ENCODE results near the gene P2RX6.
"Not testable (repeated sequence)": the region's sequence is repeated elsewhere in the genome, so short reads cannot be mapped to it uniquely, and the experiment has no call there.

The P2RX6 gene

DNA sequence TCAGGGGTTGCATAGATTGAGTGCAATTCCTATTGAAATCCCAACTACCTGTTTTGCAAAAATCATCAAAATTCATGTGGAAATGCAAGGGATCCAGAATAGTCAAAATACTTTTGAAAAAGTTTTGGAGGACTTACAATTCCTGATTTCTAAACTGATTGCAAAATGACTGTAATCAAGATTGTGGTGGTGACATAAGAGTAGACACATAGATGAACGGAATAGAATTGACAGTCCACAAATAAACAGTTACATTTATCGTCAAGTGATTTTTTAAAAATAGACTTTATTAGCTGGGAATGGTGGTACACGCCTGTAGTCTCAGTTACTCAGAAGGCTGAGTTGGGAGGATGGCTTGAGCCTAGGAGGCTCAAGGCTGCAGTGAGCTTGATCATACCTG lies 20.0 kb downstream of the P2RX6 start:
- no peak for DNase-seq

DNA sequence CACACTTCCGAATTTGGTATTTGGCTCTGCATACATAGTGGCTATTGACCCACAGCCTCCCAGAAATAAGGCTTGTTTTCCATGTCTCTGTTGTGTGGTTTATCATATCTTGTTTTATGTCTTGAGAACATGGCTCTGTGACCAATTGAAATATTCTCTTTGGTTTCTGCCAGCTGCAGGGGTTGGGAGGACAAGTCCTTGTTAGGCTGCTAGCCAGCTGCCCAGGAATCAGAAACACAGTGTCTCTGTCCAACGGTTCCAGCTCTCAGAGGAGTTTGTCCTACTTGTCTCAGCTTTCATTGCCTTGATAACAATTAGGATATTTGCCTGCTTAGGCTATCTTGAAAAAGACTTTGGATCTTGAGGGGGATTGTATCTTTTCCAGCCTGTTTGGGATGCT lies 23.4 kb downstream of the P2RX6 start:
- no peak for DNase-seq

DNA sequence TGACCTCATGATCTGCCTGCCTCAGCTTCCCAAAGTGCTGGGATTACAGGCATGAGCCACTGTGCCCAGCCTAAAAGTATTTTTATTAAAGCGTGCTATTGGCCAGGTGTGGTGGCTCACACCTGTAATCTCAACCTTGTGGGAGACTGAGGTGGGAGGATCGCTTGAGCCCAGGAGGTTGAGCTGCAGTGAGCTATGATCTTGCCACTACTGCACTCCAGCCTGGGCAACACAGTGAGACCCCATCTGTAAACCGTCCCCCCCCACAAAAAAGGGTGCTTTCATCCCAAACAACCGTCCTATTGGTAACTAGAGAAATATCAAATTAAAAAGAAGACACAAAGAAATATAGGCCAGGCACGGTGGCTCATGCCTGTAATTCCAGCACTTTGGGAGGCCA lies 24.2 kb downstream of the P2RX6 start:
- DNase-seq: not testable (repeated sequence)

DNA sequence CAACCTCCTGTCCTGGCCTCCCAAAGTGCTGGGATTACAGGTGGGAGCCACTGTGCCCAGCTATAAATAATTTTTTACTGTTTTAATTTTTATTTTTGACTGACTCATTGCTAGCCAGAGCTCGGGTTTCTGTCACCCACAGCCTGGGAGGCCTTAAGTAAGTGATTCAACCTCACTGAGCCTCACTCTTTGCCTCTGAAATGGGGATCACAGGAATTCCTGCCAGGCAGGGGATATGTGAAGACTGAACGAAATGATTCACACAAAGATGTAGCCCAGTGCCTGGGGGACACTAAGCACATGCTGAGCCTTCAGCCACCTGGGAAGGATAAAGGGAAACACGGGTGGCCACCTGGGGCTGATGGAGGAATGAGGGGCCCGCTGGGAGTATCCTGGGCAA lies 27.0 kb downstream of the P2RX6 start:
- DNase-seq: no peak

DNA sequence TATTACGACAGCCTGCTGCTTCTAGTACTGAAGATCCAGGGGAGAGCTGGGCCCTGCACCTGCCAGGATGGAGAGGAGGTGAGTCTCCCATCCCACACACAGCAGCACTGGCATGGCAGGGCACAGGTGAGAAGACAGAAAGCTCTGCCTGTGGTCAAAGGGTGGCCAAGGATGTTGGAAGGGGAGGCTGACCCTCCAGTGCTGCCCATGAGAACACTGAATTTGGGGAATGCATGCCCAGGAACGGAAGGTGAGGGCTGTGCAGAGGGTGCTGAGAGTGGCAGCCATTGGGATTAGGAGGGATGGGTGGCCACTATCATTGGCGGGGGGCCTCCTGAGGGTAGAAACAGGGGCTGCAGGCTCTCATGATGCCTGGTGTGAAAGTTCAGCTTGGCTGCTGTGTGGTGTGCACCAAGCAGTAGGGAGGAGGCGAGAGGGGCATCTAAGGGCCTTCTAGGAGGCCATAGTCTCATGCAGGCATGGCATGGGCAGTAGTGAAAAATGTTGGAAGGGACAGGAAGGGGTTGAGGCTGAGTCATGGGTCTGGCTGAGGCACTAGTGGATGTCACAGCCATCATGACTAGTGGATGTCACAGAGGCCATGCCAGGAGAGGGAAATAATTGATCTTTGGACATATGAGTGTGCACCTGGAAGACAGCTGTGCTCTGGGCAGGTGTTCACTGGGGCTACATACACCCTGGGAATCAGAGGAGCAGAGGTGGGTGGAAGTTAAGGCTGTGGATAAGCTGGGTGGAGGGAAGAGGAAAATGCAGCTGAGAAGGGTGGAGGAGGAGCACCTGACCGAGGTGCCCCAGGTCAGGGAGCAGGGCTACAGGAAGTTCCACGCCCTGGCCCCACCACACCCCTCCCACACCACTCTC lies 28.3 kb downstream of the P2RX6 start:
- no peak for DNase-seq

GRCh38 chr22:21043860-21044535 lies 29.0 kb downstream of the P2RX6 start:
- DNase-seq: no peak

DNA sequence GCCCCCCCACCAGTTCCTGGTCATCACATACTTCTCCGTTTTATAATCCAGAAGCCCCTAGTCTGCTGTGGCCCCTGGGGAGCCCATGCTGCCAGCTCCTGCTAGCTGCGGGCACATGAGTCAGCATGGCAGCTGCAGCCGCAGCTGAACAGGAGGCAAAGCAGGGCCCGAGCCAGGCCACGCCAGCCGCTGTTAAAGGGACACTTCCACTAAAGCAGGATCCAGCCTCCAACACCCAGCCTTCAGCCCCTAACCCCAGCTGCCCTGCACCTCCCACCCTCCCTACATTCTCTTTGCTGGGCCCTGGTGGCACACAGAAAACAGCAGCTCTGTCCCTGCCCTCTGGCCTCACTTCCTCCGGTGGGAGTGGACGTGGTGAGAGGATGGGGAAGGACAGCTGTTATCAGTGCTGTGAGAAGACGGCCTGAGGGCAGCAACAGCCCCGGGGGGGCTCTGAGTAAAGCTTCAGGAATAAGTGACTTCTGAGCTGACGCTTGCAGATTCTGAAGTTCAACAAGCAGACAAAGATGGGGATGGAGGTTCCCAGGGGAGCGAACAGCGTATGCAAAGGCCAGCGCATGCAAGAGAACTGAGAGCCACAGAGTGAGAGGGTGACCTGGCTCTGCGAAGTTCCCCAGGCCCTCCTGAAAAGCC lies 30.1 kb downstream of the P2RX6 start:
- DNase-seq: no peak

DNA sequence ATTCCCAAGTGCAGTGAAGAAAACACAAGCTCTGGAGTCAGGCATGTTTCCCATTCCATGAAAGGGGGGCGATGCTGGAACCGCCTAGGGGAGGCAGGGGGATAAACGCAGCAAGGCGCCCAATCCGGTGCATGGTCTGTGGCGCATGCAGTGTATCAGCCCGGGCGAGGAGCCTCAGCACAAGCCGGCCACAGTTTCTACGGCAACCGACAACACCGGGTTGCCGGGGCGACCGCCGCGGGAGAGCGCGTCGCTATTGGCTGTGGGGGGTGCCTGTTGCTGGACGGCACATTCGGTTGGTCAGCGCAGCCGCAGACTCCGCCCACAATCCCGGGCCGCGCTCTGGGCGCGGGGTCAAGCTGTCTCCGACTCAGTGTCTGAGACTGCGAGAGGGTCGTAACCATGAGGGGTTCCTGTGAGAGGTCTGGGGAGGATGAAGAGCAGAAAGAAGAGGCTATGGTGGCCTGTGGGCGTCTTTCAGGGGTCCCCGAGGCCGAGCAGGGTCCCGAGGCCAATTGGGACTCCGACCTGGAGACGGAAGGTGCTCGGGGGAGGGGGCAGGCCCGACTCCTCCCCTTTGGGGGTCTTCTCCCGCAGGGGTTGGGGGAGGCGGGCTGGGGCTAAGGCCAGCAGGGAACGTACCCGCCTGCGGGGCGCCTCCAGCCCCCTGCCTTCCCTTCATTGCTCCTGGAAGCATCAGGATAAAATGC lies 30.8 kb downstream of the P2RX6 start, which contains the start of gene LRRC74B:
LRRC74B (plus strand) TSS at position 362 of the 710 bp plus-strand sequence; CDS start at position 403, 41 bp downstream.
- DNase-seq: peak; percentile 86

DNA sequence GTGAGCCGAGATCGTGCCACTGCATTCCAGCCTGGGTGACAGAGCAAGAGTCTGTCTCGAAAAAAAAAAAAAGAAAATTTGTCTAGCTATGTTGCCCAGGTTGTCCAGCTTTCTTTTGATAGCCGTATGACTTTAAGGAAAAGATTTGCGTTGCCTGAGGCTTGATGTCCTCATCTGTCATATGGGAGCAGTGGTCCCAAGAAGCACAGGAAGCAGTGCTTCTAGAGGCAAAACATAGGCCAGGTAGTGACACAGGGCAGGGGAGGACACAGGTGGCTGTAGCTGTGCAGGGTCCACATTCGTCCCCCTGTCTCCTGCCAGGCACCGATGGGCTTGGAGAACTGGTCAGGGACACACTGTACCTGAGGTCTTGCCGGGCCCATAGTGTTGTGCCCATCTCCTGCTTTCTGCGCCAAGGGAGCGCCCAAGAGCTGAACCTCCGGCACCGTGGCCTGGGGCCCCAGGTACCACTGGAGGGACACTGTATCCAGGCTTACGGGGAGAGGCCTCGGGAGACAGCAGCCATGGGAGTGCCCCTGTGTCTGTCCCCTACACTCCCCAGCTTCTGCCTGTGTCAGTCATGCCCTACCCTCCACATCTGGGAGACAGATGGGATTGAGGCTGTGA lies 32.2 kb downstream of the P2RX6 start:
- no peak for DNase-seq

- DNase-seq: no peak
These were observed 32.8 kb downstream of the P2RX6 start for GRCh38 chr22:21047730-21048129.

DNA sequence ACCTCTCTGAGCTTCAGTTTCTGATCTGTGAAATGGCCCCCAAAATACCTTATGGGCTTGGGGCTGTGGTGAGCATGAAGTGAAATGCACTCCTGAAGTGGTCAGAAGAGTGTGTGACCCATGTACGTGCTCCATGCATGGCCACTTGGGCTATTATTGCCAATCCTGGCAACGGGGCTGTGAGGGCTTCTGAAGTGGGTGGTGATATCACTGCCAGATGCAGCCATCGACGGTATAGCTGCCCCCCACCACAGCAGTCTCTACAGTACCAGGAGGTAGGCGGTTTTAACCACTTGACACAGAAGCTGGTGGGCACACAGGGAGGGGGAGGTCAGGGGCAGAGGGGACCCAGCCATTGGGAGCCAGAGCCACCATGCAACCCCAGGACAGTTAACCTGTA lies 33.5 kb downstream of the P2RX6 start:
- DNase-seq: not testable (repeated sequence)

DNA sequence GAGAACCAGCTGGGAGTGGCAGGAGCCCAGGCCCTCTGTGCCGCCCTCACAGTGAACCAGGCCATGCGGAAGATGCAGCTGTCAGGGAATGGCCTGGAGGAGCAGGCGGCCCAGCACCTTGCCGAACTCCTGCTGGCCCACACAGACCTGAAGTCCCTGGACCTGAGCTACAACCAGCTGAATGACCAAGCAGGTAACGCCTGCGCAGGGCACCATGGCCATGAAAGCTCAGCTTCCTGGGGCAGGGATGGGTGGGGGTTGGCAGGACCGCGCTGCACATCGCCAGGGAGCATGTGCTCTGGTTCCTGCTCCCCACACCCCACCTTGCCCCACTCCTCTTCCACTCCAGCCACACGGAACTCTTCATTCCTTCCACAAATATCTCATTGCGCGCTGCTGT lies 34.0 kb downstream of the P2RX6 start:
- not testable (repeated sequence) for DNase-seq

- no peak for DNase-seq
These were observed 36.3 kb downstream of the P2RX6 start for GRCh38 chr22:21051145-21051830.

DNA sequence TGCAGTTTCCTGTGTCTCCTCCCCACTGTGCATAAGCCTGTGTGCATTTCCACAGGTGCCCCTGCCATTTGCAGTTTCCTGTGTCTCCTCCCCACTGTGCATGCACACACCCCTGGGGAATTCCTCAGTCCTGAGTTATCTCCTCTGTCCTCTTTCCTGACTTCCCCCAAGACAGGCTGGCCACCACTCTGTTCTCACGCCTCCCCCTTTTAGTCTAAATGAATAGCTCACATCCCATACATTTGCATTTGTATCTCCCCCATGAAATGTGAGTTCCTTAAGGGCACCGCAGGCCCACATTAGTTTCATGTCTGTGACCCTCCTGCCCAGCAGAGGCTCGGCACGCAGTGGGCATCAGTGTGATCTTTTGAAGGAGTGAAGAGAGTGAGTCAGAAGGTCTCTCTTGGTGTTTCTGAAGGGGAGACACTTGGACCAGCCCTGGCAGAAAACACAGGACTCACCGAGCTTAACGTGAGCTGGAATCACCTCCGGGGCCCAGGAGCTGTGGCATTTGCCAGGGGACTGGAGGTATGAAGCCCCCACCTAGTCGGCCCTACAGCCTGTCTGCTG lies 37.0 kb downstream of the P2RX6 start:
- no peak for DNase-seq

DNA sequence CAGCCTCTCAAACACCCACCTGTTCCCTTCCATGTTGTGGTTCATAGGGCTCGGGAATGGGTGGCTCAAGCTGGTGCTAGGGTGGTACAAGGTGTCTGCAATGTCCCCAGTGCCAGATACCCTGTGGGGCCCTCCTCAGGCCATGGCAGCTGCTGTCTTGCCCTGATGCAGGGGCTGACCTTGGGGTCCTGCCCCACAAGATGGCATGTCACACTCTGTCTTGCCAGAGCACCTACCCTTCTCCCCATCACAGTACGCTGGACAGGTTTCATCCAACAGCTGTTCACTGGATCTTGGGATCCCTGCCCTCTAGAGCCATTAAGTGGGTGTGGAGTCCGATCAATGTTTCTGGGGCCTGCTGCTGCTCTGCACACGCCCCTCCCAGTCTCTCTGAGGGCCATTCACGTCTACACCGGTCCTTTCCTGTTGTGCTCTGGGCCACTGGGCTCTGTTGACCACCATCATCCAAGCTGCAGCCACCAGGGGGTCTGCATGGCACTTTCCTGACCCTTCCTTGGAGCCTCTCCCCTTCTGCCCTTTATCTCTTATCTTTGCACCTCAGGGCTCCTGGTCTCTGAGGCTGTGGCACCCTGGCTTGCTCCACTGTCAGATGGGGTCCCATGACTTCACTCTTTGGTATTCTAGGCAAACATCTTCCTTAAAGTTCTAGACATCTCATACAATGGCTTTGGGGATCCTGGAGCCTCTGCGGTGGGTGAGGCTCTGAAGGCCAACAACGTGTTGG lies 37.9 kb downstream of the P2RX6 start:
- no peak for DNase-seq

DNA sequence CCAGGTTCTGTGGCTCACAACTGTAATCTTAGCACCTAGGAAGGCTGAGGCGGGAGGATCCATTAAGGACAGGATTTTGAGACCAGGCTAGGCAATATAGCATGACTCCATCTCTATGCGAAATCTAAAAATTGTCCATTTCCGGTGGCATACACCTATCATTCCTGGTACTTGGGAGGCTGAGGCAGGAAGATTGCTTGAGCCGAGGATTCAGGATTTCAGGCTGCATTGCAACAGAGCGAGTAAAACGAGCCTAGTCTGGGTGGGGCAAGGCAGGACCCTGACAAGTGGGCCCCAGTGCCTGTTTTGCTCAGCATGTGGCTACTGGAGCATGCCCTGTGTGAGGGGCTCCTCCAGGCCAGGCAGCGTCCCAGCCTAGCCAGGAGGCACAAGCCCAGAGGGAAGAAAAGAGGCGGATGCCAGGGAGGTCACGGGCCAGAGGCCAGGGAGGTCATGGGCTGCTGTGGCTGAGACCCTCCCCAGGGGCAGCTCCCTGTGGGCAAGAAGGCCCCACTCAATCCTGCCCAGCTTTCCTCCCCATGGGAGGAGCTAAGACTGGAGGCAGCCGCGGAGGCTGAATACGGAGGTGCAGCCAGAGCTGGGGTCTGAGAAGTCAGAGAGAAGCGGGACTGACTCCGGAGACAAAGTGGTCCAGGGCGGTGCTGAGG lies 39.2 kb downstream of the P2RX6 start:
- DNase-seq: no peak

- DNase-seq: no peak
These were observed 40.0 kb downstream of the P2RX6 start for GRCh38 chr22:21054714-21055563.

DNA sequence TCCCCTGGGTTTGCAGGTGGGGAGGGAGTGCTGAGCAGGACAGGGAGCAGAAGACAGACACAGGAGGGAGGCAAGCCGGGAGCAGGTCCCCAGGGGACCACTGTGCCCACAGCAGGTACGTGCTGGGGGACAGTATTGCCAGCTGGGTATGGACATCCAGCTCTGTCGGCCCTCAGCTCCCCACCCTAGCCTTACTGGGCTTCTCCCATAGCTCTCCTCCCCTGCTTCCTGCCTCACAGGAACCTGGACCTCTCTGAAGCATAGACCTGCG lies 40.5 kb downstream of the P2RX6 start:
- DNase-seq: no peak

DNA sequence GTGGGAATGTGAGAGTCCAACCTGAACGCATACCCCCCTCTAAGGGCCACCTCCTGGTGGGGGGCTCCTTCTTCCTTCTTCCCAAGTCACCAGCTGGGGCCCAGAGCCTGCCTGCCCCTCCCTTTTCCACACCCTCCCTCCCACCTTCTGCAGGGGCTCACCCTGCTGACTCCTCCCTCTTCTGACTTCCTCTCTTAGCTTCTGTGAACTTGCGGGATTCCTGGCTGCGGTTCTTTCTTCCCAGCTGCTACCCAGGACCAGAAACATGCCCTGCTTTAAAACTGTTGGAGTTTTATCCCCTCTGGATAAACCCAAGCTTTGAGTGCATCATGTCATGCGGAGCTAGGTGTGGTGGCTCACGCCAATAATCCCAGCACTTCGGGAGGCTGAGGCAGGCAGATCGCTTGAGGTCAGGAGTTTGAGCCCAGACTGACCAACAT lies 40.9 kb downstream of the P2RX6 start:
- no peak for DNase-seq

Measured in stimulated activated CD8-positive, alpha-beta memory T cell treated with anti-CD3 and anti-CD28 coated beads, Interleukin-4, amount 100 ng/mL, for 48 hours (primary cell).